ENCODE results near the gene TRIM17.

TRIM17 gene

GRCh38 chr1:228430243-228430642, 13.6 kb upstream of the TRIM17 start:
- Histone ChIP-seq H3K4me2 (ENCODE audit: insufficient read depth, low read length) (no peak overlapping the region), H3K27ac (ENCODE audit: low read length) (no peak overlapping the region), H3K36me3 (ENCODE audit: insufficient read depth, low read length) (no peaks in the 10 kb centered on the region), H3K4me3 (ENCODE audit: low read depth in 1 of 2, low read length in 2 of 2) (no peak overlapping the region), H3K9me3 (ENCODE audit: insufficient read depth, low read length, severe bottlenecking) (no peaks in the 10 kb centered on the region), H4K20me1 (ENCODE audit: insufficient read depth, low read length) (no peaks in the 10 kb centered on the region), H3K27me3 (ENCODE audit: insufficient read depth, low read length, poor library complexity) (no peaks in the 10 kb centered on the region), H3K79me2 (ENCODE audit: insufficient read depth, low read length) (no peaks in the 10 kb centered on the region), H3K4me1 (ENCODE audit: insufficient read depth, low read length) (no peaks in the 10 kb centered on the region), H2AFZ (ENCODE audit: low read depth, low read length) (no peak overlapping the region), H3K9ac (ENCODE audit: low read depth, low read length) (no peak overlapping the region)
- ATAC-seq (ENCODE audit: insufficient read depth, low read depth) (no peak), DNase-seq (no peak)
- TF ChIP-seq EZH2 (IDR thresholded peaks at IDR 0.05; ENCODE audit: borderline replicate concordance, low read depth, low read length, severe bottlenecking), result no peak
- TF ChIP-seq, protein P1, sequence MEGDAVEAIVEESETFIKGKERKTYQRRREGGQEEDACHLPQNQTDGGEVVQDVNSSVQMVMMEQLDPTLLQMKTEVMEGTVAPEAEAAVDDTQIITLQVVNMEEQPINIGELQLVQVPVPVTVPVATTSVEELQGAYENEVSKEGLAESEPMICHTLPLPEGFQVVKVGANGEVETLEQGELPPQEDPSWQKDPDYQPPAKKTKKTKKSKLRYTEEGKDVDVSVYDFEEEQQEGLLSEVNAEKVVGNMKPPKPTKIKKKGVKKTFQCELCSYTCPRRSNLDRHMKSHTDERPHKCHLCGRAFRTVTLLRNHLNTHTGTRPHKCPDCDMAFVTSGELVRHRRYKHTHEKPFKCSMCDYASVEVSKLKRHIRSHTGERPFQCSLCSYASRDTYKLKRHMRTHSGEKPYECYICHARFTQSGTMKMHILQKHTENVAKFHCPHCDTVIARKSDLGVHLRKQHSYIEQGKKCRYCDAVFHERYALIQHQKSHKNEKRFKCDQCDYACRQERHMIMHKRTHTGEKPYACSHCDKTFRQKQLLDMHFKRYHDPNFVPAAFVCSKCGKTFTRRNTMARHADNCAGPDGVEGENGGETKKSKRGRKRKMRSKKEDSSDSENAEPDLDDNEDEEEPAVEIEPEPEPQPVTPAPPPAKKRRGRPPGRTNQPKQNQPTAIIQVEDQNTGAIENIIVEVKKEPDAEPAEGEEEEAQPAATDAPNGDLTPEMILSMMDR (IDR thresholded peaks at IDR 0.05; ENCODE audit: borderline replicate concordance, extremely low read depth, low read length, poor library complexity, severe bottlenecking), result no peak

- no peak for TF ChIP-seq EZH2 (IDR thresholded peaks at IDR 0.05; ENCODE audit: borderline replicate concordance, low read depth, low read length, severe bottlenecking)
- TF ChIP-seq, protein P1 (IDR thresholded peaks at IDR 0.05; ENCODE audit: borderline replicate concordance, extremely low read depth, low read length, poor library complexity, severe bottlenecking), result no peak
- no peaks in the 10 kb centered on the region for H3K36me3 ChIP-seq (ENCODE audit: insufficient read depth, low read length)
- H3K4me1 ChIP-seq (ENCODE audit: insufficient read depth, low read length), result no peaks in the 10 kb centered on the region
- no peak overlapping the region for H3K27ac ChIP-seq (ENCODE audit: low read length)
- H3K4me3 ChIP-seq (ENCODE audit: low read depth in 1 of 2, low read length in 2 of 2), result no peak overlapping the region
- H3K9ac ChIP-seq (ENCODE audit: low read depth, low read length), result no peak overlapping the region
- H3K27me3 ChIP-seq (ENCODE audit: insufficient read depth, low read length, poor library complexity), result no peaks in the 10 kb centered on the region
- H3K4me2 ChIP-seq (ENCODE audit: insufficient read depth, low read length), result no peak overlapping the region
- DNase-seq (no peak), ATAC-seq (ENCODE audit: insufficient read depth, low read depth) (no peak)
- H3K79me2 ChIP-seq (ENCODE audit: insufficient read depth, low read length), result no peaks in the 10 kb centered on the region
- H4K20me1 ChIP-seq (ENCODE audit: insufficient read depth, low read length), result no peaks in the 10 kb centered on the region
- no peaks in the 10 kb centered on the region for H3K9me3 ChIP-seq (ENCODE audit: insufficient read depth, low read length, severe bottlenecking)
- H2AFZ ChIP-seq (ENCODE audit: low read depth, low read length), result no peak overlapping the region
Observed at GRCh38 chr1:228429698-228430097, 13.0 kb upstream of the TRIM17 start.

GRCh38 chr1:228429007-228429406, 12.3 kb upstream of the TRIM17 start:
- Histone ChIP-seq H3K79me2 (ENCODE audit: insufficient read depth, low read length) (no peaks in the 10 kb centered on the region), H4K20me1 (ENCODE audit: insufficient read depth, low read length) (no peaks in the 10 kb centered on the region), H3K27ac (ENCODE audit: low read length) (no peak overlapping the region), H3K4me3 (ENCODE audit: low read depth in 1 of 2, low read length in 2 of 2) (no peak overlapping the region), H3K36me3 (ENCODE audit: insufficient read depth, low read length) (no peaks in the 10 kb centered on the region), H3K4me1 (ENCODE audit: insufficient read depth, low read length) (no peaks in the 10 kb centered on the region), H3K9me3 (ENCODE audit: insufficient read depth, low read length, severe bottlenecking) (no peaks in the 10 kb centered on the region), H2AFZ (ENCODE audit: low read depth, low read length) (no peak overlapping the region), H3K4me2 (ENCODE audit: insufficient read depth, low read length) (no peak overlapping the region), H3K9ac (ENCODE audit: low read depth, low read length) (no peak overlapping the region), H3K27me3 (ENCODE audit: insufficient read depth, low read length, poor library complexity) (no peaks in the 10 kb centered on the region)
- TF ChIP-seq, protein P1 (IDR thresholded peaks at IDR 0.05; ENCODE audit: borderline replicate concordance, extremely low read depth, low read length, poor library complexity, severe bottlenecking), result no peak
- TF ChIP-seq EZH2 (IDR thresholded peaks at IDR 0.05; ENCODE audit: borderline replicate concordance, low read depth, low read length, severe bottlenecking), result no peak
- DNase-seq, result no peak
- ATAC-seq (ENCODE audit: insufficient read depth, low read depth), result no peak

DNA sequence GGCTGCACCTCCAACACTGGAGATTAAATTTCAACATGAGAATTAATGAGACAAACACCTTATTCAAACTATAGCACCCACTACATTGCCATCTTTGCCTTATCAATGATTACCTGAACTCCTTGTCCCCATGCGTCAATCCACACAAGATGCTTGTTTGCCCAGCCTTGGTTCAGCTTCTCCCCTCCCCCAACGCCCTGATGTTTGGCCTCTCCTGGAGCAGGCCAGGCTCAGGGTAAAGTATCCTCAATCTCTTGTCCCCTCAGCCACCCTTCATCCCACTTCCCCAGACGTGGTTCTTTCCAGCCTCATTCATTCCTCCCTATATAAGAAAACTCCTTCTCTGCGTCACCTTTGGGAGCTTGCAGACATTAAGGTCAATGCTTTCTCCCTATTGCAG, 11.8 kb upstream of the TRIM17 start:
- no peak for DNase-seq
- H4K20me1 ChIP-seq (ENCODE audit: insufficient read depth, low read length), result no peaks in the 10 kb centered on the region
- no peak overlapping the region for H3K4me3 ChIP-seq (ENCODE audit: low read depth in 1 of 2, low read length in 2 of 2)
- TF ChIP-seq, protein P1 (IDR thresholded peaks at IDR 0.05; ENCODE audit: borderline replicate concordance, extremely low read depth, low read length, poor library complexity, severe bottlenecking), result no peak
- TF ChIP-seq EZH2 (IDR thresholded peaks at IDR 0.05; ENCODE audit: borderline replicate concordance, low read depth, low read length, severe bottlenecking), result no peak
- no peak overlapping the region for H2AFZ ChIP-seq (ENCODE audit: low read depth, low read length)
- no peaks in the 10 kb centered on the region for H3K36me3 ChIP-seq (ENCODE audit: insufficient read depth, low read length)
- ATAC-seq (ENCODE audit: insufficient read depth, low read depth), result no peak
- no peak overlapping the region for H3K4me2 ChIP-seq (ENCODE audit: insufficient read depth, low read length)
- H3K4me1 ChIP-seq (ENCODE audit: insufficient read depth, low read length), result no peaks in the 10 kb centered on the region
- no peak overlapping the region for H3K27ac ChIP-seq (ENCODE audit: low read length)
- H3K9me3 ChIP-seq (ENCODE audit: insufficient read depth, low read length, severe bottlenecking), result no peaks in the 10 kb centered on the region
- no peaks in the 10 kb centered on the region for H3K27me3 ChIP-seq (ENCODE audit: insufficient read depth, low read length, poor library complexity)
- H3K9ac ChIP-seq (ENCODE audit: low read depth, low read length), result no peak overlapping the region
- H3K79me2 ChIP-seq (ENCODE audit: insufficient read depth, low read length), result no peaks in the 10 kb centered on the region
